ENCODE measurements around the gene ZFAND5. TPM values are rescaled to one million over a fixed set of nuclear protein-coding genes. Genes with fewer than 3 reads are reported as not detected.

ZFAND5 gene
- total and polyA plus RNA-seq, 4 donors: 116 to 256 (median 215) TPM

Other genes starting within 250 kb of the ZFAND5 start
- 1 to 10 TPM in 1 of 2 donors, under 1 TPM in 1; 0.88 to 4.3 TPM for gene GDA, start 215.8 kb downstream of the ZFAND5 start, total RNA-seq
- gene GDA, start 215.8 kb downstream of the ZFAND5 start, polyA plus RNA-seq (ENCODE audit: insufficient read length in 2 of 2): 1 to 10 TPM; 2.3 to 3.4 TPM
- gene TMC1, start 156.4 kb upstream of the ZFAND5 start, total RNA-seq: under 1 TPM; 0.39 to 0.89 TPM
- gene TMC1, start 156.4 kb upstream of the ZFAND5 start, polyA plus RNA-seq (ENCODE audit: insufficient read length in 2 of 2): 1 to 10 TPM; 1.4 to 2.0 TPM

Data from spinal cord (tissue), 4 donors.